NCI-H1417 (cell line): ENCODE results near the gene SLC7A9.
"Not testable (repeated sequence)": the region's sequence is repeated elsewhere in the genome, so short reads cannot be mapped to it uniquely, and the experiment has no call there.

Experiments used
- DNase-seq, 3 experiments: peaks; one replicate each; lab custom pipeline; 2025; lab: John Stamatoyannopoulos, UW

The SLC7A9 gene

GRCh38 chr19:32800754-32801153, 68.8 kb downstream of the SLC7A9 start:
- no peak for DNase-seq

GRCh38 chr19:32800191-32800590, 69.4 kb downstream of the SLC7A9 start:
- DNase-seq = no peak

GRCh38 chr19:32798201-32798600, 71.4 kb downstream of the SLC7A9 start:
- DNase-seq = peak; percentile 20 to 82 (median 21)

- DNase-seq = no peak
These were observed 80.1 kb downstream of the SLC7A9 start for GRCh38 chr19:32789429-32789828.

- not testable (repeated sequence) for DNase-seq
These were observed 81.7 kb downstream of the SLC7A9 start for GRCh38 chr19:32787895-32788294.

GRCh38 chr19:32787161-32787813, 82.3 kb downstream of the SLC7A9 start:
- peak in 1 of 3 experiments; percentile 32 for DNase-seq

- DNase-seq = not testable (repeated sequence)
These were observed 87.5 kb downstream of the SLC7A9 start for GRCh38 chr19:32782089-32782488.

GRCh38 chr19:32781280-32781679, 88.3 kb downstream of the SLC7A9 start:
- no peak for DNase-seq
